ENCODE results near the gene OLAH.
"Not testable (repeated sequence)": the region's sequence is repeated elsewhere in the genome, so short reads cannot be mapped to it uniquely, and the experiment has no call there.

DNA sequence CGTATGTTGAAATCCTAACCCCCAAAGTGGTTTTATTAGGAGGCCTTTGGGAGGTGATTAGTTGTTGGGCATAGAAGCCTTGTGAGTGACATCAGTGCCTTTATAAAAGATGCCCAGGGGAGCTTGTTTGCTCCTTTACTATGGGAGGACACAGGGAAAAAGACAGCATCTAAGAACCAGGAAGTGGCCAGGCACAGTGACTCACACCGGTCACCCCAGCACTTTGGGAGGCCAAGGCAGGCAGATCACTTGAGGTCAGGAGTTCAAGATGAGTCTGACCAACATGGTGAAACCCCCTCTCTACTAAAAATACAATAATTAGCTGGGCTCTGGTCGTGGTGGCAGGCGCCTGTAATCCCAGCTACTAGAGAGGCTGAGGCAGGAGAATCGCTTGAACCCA is 22.8 kb upstream of the OLAH start:
- not testable (repeated sequence) for TF ChIP-seq JUN (CRISPR knock-in tag; IDR thresholded peaks at IDR 0.05); CREM (CRISPR knock-in tag; IDR thresholded peaks at IDR 0.05); FOXJ3 (CRISPR knock-in tag; IDR thresholded peaks at IDR 0.05; ENCODE audit: borderline replicate concordance); ZNF138 (CRISPR knock-in tag; conservative IDR thresholded peaks at IDR 0.05)
- TF ChIP-seq, protein P1, sequence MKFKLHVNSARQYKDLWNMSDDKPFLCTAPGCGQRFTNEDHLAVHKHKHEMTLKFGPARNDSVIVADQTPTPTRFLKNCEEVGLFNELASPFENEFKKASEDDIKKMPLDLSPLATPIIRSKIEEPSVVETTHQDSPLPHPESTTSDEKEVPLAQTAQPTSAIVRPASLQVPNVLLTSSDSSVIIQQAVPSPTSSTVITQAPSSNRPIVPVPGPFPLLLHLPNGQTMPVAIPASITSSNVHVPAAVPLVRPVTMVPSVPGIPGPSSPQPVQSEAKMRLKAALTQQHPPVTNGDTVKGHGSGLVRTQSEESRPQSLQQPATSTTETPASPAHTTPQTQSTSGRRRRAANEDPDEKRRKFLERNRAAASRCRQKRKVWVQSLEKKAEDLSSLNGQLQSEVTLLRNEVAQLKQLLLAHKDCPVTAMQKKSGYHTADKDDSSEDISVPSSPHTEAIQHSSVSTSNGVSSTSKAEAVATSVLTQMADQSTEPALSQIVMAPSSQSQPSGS (CRISPR knock-in tag; IDR thresholded peaks at IDR 0.05; ENCODE audit: borderline replicate concordance, low read depth), result not testable (repeated sequence)
- TF ChIP-seq, protein P2, sequence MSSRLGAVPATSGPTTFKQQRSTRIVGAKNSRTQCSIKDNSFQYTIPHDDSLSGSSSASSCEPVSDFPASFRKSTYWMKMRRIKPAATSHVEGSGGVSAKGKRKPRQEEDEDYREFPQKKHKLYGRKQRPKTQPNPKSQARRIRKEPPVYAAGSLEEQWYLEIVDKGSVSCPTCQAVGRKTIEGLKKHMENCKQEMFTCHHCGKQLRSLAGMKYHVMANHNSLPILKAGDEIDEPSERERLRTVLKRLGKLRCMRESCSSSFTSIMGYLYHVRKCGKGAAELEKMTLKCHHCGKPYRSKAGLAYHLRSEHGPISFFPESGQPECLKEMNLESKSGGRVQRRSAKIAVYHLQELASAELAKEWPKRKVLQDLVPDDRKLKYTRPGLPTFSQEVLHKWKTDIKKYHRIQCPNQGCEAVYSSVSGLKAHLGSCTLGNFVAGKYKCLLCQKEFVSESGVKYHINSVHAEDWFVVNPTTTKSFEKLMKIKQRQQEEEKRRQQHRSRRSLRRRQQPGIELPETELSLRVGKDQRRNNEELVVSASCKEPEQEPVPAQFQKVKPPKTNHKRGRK (CRISPR knock-in tag; IDR thresholded peaks at IDR 0.05; ENCODE audit: borderline replicate concordance), result not testable (repeated sequence)
- TF ChIP-seq, protein P3, sequence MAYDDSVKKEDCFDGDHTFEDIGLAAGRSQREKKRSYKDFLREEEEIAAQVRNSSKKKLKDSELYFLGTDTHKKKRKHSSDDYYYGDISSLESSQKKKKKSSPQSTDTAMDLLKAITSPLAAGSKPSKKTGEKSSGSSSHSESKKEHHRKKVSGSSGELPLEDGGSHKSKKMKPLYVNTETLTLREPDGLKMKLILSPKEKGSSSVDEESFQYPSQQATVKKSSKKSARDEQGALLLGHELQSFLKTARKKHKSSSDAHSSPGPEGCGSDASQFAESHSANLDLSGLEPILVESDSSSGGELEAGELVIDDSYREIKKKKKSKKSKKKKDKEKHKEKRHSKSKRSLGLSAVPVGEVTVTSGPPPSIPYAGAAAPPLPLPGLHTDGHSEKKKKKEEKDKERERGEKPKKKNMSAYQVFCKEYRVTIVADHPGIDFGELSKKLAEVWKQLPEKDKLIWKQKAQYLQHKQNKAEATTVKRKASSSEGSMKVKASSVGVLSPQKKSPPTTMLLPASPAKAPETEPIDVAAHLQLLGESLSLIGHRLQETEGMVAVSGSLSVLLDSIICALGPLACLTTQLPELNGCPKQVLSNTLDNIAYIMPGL (CRISPR knock-in tag; IDR thresholded peaks at IDR 0.05), result not testable (repeated sequence)
- TF ChIP-seq, protein P4, sequence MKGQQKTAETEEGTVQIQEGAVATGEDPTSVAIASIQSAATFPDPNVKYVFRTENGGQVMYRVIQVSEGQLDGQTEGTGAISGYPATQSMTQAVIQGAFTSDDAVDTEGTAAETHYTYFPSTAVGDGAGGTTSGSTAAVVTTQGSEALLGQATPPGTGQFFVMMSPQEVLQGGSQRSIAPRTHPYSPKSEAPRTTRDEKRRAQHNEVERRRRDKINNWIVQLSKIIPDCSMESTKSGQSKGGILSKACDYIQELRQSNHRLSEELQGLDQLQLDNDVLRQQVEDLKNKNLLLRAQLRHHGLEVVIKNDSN (CRISPR knock-in tag; IDR thresholded peaks at IDR 0.05), result not testable (repeated sequence)
- TF ChIP-seq, protein P5, sequence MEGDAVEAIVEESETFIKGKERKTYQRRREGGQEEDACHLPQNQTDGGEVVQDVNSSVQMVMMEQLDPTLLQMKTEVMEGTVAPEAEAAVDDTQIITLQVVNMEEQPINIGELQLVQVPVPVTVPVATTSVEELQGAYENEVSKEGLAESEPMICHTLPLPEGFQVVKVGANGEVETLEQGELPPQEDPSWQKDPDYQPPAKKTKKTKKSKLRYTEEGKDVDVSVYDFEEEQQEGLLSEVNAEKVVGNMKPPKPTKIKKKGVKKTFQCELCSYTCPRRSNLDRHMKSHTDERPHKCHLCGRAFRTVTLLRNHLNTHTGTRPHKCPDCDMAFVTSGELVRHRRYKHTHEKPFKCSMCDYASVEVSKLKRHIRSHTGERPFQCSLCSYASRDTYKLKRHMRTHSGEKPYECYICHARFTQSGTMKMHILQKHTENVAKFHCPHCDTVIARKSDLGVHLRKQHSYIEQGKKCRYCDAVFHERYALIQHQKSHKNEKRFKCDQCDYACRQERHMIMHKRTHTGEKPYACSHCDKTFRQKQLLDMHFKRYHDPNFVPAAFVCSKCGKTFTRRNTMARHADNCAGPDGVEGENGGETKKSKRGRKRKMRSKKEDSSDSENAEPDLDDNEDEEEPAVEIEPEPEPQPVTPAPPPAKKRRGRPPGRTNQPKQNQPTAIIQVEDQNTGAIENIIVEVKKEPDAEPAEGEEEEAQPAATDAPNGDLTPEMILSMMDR (IDR thresholded peaks at IDR 0.05), result not testable (repeated sequence)
